ENCODE data around the gene ARID1B.

Gene ARID1B

GRCh38 chr6:156971153-156971885, 194.1 kb downstream of the ARID1B start:
- Histone ChIP-seq H3K9me3 (ENCODE audit: control insufficient read depth, insufficient read depth, low read depth, low read length) (no peaks in the 10 kb centered on the region), H3K4me3 (ENCODE audit: low read depth, low read length) (no peak overlapping the region), H3K36me3 (ENCODE audit: control insufficient read depth in 2 of 2, insufficient read depth in 1 of 2, low read length in 2 of 2) (no peaks in the 10 kb centered on the region), H3K4me1 (ENCODE audit: control insufficient read depth, insufficient read depth, low read length) (peaks cover 20% of the 10 kb centered on the region), H3K27ac (ENCODE audit: extremely low read depth, low read depth, low read length) (no peak overlapping the region)
- TF ChIP-seq KLF9 (tag by site-specific recombination; IDR thresholded peaks at IDR 0.05; ENCODE audit: low read depth) (no peak), ZNF274 (IDR thresholded peaks at IDR 0.05; ENCODE audit: low read length) (no peak), ZNF274 (tag by site-specific recombination; IDR thresholded peaks at IDR 0.05; ENCODE audit: borderline replicate concordance) (no peak), ZNF785 (tag by site-specific recombination; IDR thresholded peaks at IDR 0.05) (no peak), ZNF37A (tag by site-specific recombination; IDR thresholded peaks at IDR 0.05) (no peak), HOXA7 (CRISPR knock-in tag; IDR thresholded peaks at IDR 0.05; ENCODE audit: borderline replicate concordance) (no peak), ZNF571 (tag by site-specific recombination; IDR thresholded peaks at IDR 0.05) (no peak), BCL6B (tag by site-specific recombination; IDR thresholded peaks at IDR 0.05) (no peak), REPIN1 (tag by site-specific recombination; IDR thresholded peaks at IDR 0.05; ENCODE audit: low read depth) (no peak), ZNF449 (tag by site-specific recombination; IDR thresholded peaks at IDR 0.05) (no peak), ZNF280C (tag by site-specific recombination; IDR thresholded peaks at IDR 0.05) (no peak), AEBP2 (tag by site-specific recombination; IDR thresholded peaks at IDR 0.05; ENCODE audit: borderline replicate concordance) (no peak), GLIS2 (tag by site-specific recombination; IDR thresholded peaks at IDR 0.05) (no peak), FEZF1 (tag by site-specific recombination; IDR thresholded peaks at IDR 0.05) (no peak), ZBTB26 (tag by site-specific recombination; optimal IDR thresholded peaks at IDR 0.05) (no peak), ZNF530 (tag by site-specific recombination; IDR thresholded peaks at IDR 0.05; ENCODE audit: low read depth) (no peak), ZNF549 (tag by site-specific recombination; IDR thresholded peaks at IDR 0.05) (no peak), ZBTB17 (tag by site-specific recombination; IDR thresholded peaks at IDR 0.05) (no peak), KLF7 (tag by site-specific recombination; IDR thresholded peaks at IDR 0.05; ENCODE audit: borderline replicate concordance) (no peak)
- ChIA-PET CTCF (interaction anchor here (0.5 kb wide), 1 partner anchor 696 kb away, joined by 3 read pairs; no protein-coding TSS in a partner anchor), POLR2A (no interaction called here)

Data from HEK293 (cell line).